Mammary epithelial cell (primary cell): ENCODE results near the gene MTERF1.

ENCODE experiments used
- CTCF ChIP-seq, 2 donors: IDR thresholded peaks in 1 of 2; conservative IDR thresholded peaks in 1 of 2; 2 replicates each; pipeline ENCODE4 v1.5.1; 2011 to 2012; ENCODE audit warnings: inconsistent platforms in 2 of 2, low read length in 2 of 2, mild to moderate bottlenecking in 2 of 2, control low read depth in 1 of 2, low read depth in 1 of 2; ENCODE audit not compliant: insufficient read depth in 1 of 2; ENCODE audit errors: extremely low read depth in 1 of 2
- EZH2 ChIP-seq: IDR thresholded peaks from 2 replicates; pipeline ENCODE4 v1.6.1; 2012; ENCODE audit warnings: low read length, inconsistent platforms, borderline replicate concordance

- TF ChIP-seq EZH2 (no peak), CTCF (conservative IDR thresholded peaks at IDR 0.05 in 1 of 2, IDR thresholded peaks at IDR 0.05 in 1 of 2; ENCODE audit: extremely low read depth in 1 of 2, insufficient read depth in 1 of 2, low read depth in 1 of 2, low read length in 2 of 2) (no peak)
Measured at GRCh38 chr7:91911121-91911520, 30.6 kb upstream of the MTERF1 start.
